Mucosa of stomach (tissue), 1 donor: Measurements from ENCODE around the gene CTNND2.

Experiments used
- H3K27me3 ChIP-seq: one replicate; pipeline ENCODE4 v1.7.0; 2013; ENCODE audit warnings: mild to moderate bottlenecking, low read length; ENCODE audit not compliant: control insufficient read depth, insufficient read depth
- H3K36me3 ChIP-seq: one replicate; pipeline ENCODE4 v1.7.0; 2013; ENCODE audit warnings: low read length; ENCODE audit not compliant: control insufficient read depth, insufficient read depth
- H3K4me1 ChIP-seq: one replicate; pipeline ENCODE4 v1.7.0; 2013; ENCODE audit warnings: mild to moderate bottlenecking, low read length; ENCODE audit not compliant: control insufficient read depth, insufficient read depth
- H3K4me3 ChIP-seq: one replicate; pipeline ENCODE4 v1.7.0; 2013; ENCODE audit warnings: low read length
- H3K9ac ChIP-seq: one replicate; pipeline ENCODE4 v1.7.0; 2013; ENCODE audit warnings: mild to moderate bottlenecking, low read length, moderate library complexity
- H3K9me3 ChIP-seq: one replicate; pipeline ENCODE4 v1.7.0; 2013; ENCODE audit warnings: mild to moderate bottlenecking, low read length, moderate library complexity; ENCODE audit not compliant: control insufficient read depth
- donor health status: Pancreatic carcinoma.

CTNND2 gene

GRCh38 chr5:10934783-10935355, 969.4 kb downstream of the CTNND2 start:
- H3K9me3 ChIP-seq, result no peaks in the 10 kb centered on the region
- no peak overlapping the region for H3K4me3 ChIP-seq
- no peaks in the 10 kb centered on the region for H3K27me3 ChIP-seq
- no peaks in the 10 kb centered on the region for H3K4me1 ChIP-seq
- H3K9ac ChIP-seq, result no peak overlapping the region
- H3K36me3 ChIP-seq, result no peaks in the 10 kb centered on the region

DNA sequence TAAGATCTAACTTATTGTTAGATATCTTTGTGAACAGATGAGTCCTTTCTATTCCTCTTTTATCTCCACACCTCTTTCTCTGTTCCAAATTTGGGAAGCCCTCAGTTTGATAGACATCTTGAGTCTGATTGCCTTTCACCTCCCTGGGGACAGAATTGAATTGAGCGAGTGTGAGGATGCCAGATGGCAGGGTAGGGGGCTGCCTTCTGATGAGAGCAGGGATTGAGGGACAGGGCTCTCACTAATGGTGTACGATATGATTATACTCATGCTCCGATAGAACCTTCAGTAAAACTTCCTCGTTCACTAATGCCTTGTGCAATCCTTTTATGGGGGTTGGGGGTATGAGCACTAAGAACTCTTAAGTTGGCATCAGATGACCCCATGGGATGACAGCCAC, 971.1 kb downstream of the CTNND2 start:
- Histone ChIP-seq H3K9me3 (no peaks in the 10 kb centered on the region), H3K9ac (no peak overlapping the region), H3K36me3 (no peaks in the 10 kb centered on the region), H3K4me3 (no peak overlapping the region), H3K4me1 (no peaks in the 10 kb centered on the region), H3K27me3 (no peaks in the 10 kb centered on the region)

GRCh38 chr5:10932426-10932825, 971.8 kb downstream of the CTNND2 start:
- Histone ChIP-seq H3K4me3 (no peak overlapping the region), H3K36me3 (no peaks in the 10 kb centered on the region), H3K27me3 (no peaks in the 10 kb centered on the region), H3K4me1 (no peaks in the 10 kb centered on the region), H3K9ac (no peak overlapping the region), H3K9me3 (no peaks in the 10 kb centered on the region)

- Histone ChIP-seq H3K27me3 (no peaks in the 10 kb centered on the region), H3K36me3 (no peaks in the 10 kb centered on the region), H3K9me3 (no peaks in the 10 kb centered on the region), H3K4me1 (no peaks in the 10 kb centered on the region), H3K9ac (no peak overlapping the region), H3K4me3 (no peak overlapping the region)
These were observed 976.6 kb downstream of the CTNND2 start for GRCh38 chr5:10927608-10928007.

GRCh38 chr5:10923310-10923709, 980.9 kb downstream of the CTNND2 start:
- Histone ChIP-seq H3K9me3 (no peaks in the 10 kb centered on the region), H3K4me1 (no peaks in the 10 kb centered on the region), H3K36me3 (no peaks in the 10 kb centered on the region), H3K4me3 (no peak overlapping the region), H3K9ac (no peak overlapping the region), H3K27me3 (no peaks in the 10 kb centered on the region)
